ENCODE results near the gene QRFP. TPM values are rescaled to one million over a fixed set of nuclear protein-coding genes. Genes with fewer than 3 reads are reported as not detected.

The QRFP gene
- total and polyA plus RNA-seq, 8 donors, result not detected

DNA sequence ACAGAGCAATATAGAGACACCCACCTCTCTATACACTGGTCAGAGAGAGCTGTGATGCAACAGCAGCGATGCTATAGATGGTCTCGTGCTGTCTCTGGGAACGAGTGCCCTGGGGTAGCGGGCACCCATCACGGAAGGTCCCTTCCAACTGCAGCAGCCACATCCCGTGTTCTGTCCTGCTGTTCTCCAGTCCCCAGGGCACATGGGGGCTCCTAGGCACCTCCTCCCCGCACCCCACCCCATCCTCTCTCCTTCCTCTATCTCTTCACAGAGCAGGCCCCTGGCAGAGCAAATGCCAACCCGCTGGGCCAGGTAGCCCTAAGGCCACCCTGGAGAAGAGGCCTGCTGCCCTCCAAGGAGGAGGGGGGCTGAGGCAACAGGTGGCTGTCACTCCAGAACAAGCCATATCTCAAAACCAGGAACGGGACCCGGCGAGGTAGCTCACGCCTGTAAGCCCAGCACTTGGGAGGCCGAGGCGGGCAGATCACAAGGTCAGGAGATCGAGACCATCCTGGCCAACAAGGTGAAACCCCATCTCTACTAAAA lies 34.3 kb upstream of the QRFP start:
- peaks cover 0 to 15% (median 0%) of the 10 kb centered on the region in 4 donors for H3K27me3 ChIP-seq
- no peak overlapping the region for H3K27ac ChIP-seq
- no peaks in the 10 kb centered on the region for H3K36me3 ChIP-seq
- FAIRE-seq (no peak), DNase-seq (peak in 1 of 6 donors; percentile 45), ATAC-seq (no peak)
- 84 to 85% methylated on average over 15 of the region's 15 CpGs for WGBS, 2 donors
- no peak overlapping the region for H3K4me3 ChIP-seq
- H3K4me1 ChIP-seq, result peaks cover 0 to 9% (median 0%) of the 10 kb centered on the region in 3 donors
- no peaks in the 10 kb centered on the region for H3K9me3 ChIP-seq
- TF ChIP-seq, protein P1, sequence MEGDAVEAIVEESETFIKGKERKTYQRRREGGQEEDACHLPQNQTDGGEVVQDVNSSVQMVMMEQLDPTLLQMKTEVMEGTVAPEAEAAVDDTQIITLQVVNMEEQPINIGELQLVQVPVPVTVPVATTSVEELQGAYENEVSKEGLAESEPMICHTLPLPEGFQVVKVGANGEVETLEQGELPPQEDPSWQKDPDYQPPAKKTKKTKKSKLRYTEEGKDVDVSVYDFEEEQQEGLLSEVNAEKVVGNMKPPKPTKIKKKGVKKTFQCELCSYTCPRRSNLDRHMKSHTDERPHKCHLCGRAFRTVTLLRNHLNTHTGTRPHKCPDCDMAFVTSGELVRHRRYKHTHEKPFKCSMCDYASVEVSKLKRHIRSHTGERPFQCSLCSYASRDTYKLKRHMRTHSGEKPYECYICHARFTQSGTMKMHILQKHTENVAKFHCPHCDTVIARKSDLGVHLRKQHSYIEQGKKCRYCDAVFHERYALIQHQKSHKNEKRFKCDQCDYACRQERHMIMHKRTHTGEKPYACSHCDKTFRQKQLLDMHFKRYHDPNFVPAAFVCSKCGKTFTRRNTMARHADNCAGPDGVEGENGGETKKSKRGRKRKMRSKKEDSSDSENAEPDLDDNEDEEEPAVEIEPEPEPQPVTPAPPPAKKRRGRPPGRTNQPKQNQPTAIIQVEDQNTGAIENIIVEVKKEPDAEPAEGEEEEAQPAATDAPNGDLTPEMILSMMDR (IDR thresholded peaks at IDR 0.05), result no peak
- intact Hi-C loops (cut with DNase I), result no loop called here

DNA sequence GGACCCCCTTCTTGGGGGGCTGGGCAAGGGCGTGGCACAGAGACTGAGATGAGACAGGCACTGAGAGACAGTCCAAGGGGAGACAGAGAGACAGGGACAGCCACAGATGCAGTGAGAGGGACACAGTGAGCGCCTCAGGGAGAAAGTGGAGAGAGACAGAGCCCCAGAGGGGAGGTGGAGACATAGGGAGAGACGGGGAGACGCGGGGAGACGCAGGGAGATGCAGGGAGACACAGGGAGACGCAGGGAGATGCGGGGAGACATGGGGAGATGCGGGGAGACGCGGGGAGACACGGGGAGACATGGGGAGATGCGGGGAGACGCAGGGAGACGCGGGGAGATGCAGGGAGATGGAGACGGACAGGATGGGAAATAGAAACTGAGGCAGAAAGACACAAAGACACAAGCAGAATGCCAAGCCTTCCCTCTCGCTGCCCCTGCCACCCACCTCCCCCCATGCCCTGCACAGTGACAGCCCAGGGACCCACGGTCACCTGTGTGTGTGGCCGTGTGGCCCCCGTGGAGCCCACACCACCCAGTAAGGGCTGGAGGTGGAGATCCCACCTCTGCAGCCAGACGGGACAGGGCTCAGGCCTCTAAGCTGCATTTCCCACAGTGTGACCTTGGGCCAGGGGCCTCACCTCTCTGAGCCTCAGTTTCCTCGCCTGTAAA lies 33.7 kb upstream of the QRFP start:
- Histone ChIP-seq H3K9me3 (no peaks in the 10 kb centered on the region), H3K27me3 (peaks cover 0 to 15% (median 0%) of the 10 kb centered on the region in 4 donors), H3K4me3 (no peak overlapping the region), H3K36me3 (no peaks in the 10 kb centered on the region), H3K4me1 (peaks cover 0 to 9% (median 0%) of the 10 kb centered on the region in 3 donors), H3K27ac (no peak overlapping the region)
- ATAC-seq (no peak), DNase-seq (no peak), FAIRE-seq (no peak)
- 71 to 83% methylated on average over 19 to 23 of the region's 23 CpGs for WGBS, 2 donors
- TF ChIP-seq, protein P1 (IDR thresholded peaks at IDR 0.05), result no peak
- intact Hi-C loops (cut with DNase I), result no loop called here

DNA sequence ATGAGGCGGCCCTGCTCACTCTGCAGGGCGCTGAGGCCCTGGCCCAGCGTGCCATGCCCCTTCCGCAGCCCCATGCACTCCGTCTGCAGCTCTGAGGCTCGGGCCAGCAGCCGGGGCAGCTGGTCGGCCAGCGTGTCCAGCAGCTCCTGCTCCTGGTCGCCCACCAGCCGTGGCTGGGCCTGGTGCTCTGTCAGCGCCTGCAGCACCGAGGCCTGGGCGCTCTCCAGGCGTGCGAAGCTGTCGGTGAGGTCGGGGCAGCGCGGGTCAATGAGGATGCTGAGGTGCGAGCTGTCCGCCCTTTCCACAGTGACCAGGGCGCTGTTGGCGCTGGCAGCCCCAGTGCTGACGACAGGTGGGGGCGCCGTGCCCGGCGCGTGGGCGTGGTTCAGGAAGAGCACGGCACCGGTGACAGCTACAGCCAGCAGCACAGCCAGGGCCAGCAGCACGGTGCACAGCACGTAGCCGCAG lies 33.0 kb upstream of the QRFP start:
- Histone ChIP-seq H3K27ac (no peak overlapping the region), H3K4me3 (no peak overlapping the region), H3K27me3 (peaks cover 0 to 15% (median 0%) of the 10 kb centered on the region in 4 donors), H3K9me3 (no peaks in the 10 kb centered on the region), H3K36me3 (no peaks in the 10 kb centered on the region), H3K4me1 (peaks cover 0 to 9% (median 0%) of the 10 kb centered on the region in 3 donors)
- ATAC-seq (no peak), DNase-seq (peak in 1 of 6 donors; percentile 53), FAIRE-seq (no peak)
- TF ChIP-seq, protein P1 (IDR thresholded peaks at IDR 0.05), result no peak
- WGBS, 2 donors, result 82 to 89% methylated on average over 36 of the region's 36 CpGs
- intact Hi-C loops (cut with DNase I), result no loop called here

DNA sequence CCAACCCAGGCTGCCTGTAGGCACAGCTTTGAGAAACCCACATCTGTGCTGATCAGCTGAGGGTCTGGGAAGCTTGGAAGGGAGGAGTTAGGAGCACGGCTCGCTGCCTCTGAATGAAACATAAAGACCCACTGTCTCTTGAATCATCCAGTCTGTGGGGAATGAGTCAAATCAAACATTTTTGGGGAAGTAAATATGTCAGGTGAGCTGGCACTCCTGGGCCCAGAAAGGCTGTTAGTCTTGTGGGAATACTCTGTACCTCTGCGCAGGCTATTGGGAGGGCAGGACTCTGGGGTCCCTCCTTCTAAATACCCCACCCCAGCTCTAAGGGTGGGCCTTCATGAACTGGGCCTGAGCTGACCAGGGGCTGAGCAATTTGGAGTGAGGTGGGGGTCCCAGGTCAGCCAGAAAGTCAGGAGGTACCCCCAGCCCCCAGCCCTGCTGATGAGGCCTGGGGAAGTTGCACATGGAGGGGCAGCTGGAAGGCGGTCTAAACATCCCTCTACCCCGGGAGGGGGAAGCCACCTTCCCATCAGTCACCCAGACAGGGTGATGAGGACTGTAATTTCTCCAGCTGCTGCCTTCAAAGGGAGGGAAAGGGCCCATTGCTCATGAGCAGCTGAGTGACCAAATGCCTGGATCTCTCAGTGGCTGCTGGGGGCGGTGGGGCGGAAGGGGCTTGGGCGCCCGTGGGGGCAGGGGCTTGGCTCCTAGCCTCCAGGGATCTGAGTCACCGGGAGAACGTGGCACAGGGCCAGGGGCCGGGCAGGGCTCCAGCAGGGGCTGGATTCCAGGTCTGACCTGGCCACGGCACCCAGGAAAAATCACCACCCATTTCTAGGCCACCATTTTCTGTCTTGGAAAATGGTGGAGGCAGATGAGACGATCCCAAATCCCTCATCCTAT lies 31.6 kb upstream of the QRFP start:
- H3K9me3 ChIP-seq, result no peaks in the 10 kb centered on the region
- H3K4me1 ChIP-seq, result peaks cover 0 to 9% (median 0%) of the 10 kb centered on the region in 3 donors
- DNase-seq (peak; percentile 63 to 96 (median 88)), ATAC-seq (peak; percentile 81 to 89 (median 84)), FAIRE-seq (no peak)
- TF ChIP-seq, protein P1 (IDR thresholded peaks at IDR 0.05), result no peak
- H3K36me3 ChIP-seq, result no peaks in the 10 kb centered on the region
- H3K27me3 ChIP-seq, result peaks cover 0 to 5% (median 0%) of the 10 kb centered on the region in 4 donors
- intact Hi-C loops (cut with DNase I), result no loop called here
- peak overlapping the region in 1 of 4 donors; percentile 33 for H3K27ac ChIP-seq
- 21 to 25% methylated on average over 14 of the region's 14 CpGs for WGBS, 2 donors
- no peak overlapping the region for H3K4me3 ChIP-seq
